ENCODE data around the gene KLLN.

- TF ChIP-seq CTCF (conservative IDR thresholded peaks at IDR 0.05 in 1 of 2, IDR thresholded peaks at IDR 0.05 in 1 of 2; ENCODE audit: low read depth in 1 of 2, low read length in 2 of 2) (no peak), EZH2 (IDR thresholded peaks at IDR 0.05; ENCODE audit: low read length, missing control alignments) (no peak)
Measured at GRCh38 chr10:87867453-87867852, 4.1 kb upstream of the KLLN start.
